ENCODE measurements around the gene PTPRN2. TPM values are rescaled to one million over a fixed set of nuclear protein-coding genes. Genes with fewer than 3 reads are reported as not detected.

Gene PTPRN2
- total RNA-seq, 2 experiments from 2014 or later: 0.70 TPM; not detected in 1

- ChIA-PET CTCF (ENCODE audit: unreplicated experiment) (no interaction called here), POLR2A (no interaction called here)
- Histone ChIP-seq H3K9me3 (ENCODE audit: low read length) (no peaks in the 10 kb centered on the region), H2AFZ (ENCODE audit: low read length) (no peak overlapping the region), H3K4me1 (ENCODE audit: insufficient read depth, low read length, poor library complexity, severe bottlenecking) (no peaks in the 10 kb centered on the region), H4K20me1 (ENCODE audit: insufficient read depth, low read length) (no peaks in the 10 kb centered on the region), H3K79me2 (ENCODE audit: insufficient read depth, low read depth, low read length) (no peaks in the 10 kb centered on the region), H3K27ac (ENCODE audit: low read depth, low read length, poor library complexity, severe bottlenecking) (no peak overlapping the region), H3K4me2 (ENCODE audit: low read length) (no peak overlapping the region), H3K36me3 (ENCODE audit: insufficient read depth, low read length) (no peaks in the 10 kb centered on the region), H3K9me2 (ENCODE audit: insufficient read depth, low read length) (no peaks in the 10 kb centered on the region), H3K4me3 (ENCODE audit: low read depth, low read length, poor library complexity, severe bottlenecking) (no peak overlapping the region)
- TF ChIP-seq, protein P1, sequence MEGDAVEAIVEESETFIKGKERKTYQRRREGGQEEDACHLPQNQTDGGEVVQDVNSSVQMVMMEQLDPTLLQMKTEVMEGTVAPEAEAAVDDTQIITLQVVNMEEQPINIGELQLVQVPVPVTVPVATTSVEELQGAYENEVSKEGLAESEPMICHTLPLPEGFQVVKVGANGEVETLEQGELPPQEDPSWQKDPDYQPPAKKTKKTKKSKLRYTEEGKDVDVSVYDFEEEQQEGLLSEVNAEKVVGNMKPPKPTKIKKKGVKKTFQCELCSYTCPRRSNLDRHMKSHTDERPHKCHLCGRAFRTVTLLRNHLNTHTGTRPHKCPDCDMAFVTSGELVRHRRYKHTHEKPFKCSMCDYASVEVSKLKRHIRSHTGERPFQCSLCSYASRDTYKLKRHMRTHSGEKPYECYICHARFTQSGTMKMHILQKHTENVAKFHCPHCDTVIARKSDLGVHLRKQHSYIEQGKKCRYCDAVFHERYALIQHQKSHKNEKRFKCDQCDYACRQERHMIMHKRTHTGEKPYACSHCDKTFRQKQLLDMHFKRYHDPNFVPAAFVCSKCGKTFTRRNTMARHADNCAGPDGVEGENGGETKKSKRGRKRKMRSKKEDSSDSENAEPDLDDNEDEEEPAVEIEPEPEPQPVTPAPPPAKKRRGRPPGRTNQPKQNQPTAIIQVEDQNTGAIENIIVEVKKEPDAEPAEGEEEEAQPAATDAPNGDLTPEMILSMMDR (conservative IDR thresholded peaks at IDR 0.05; ENCODE audit: low read length): no peak
- TF ChIP-seq EZH2phosphoT487 (IDR thresholded peaks at IDR 0.05; ENCODE audit: borderline replicate concordance, low read depth, low read length): no peak
- no TSS peak for BruUV-seq (replicated peaks)
- intact Hi-C loops (cut with micrococcal nuclease; ENCODE audit: unreplicated experiment): no loop called here
- no peak for DNase-seq (ENCODE audit: low spot score)
Observed at GRCh38 chr7:158240801-158241200, 346.8 kb downstream of the PTPRN2 start.

GRCh38 chr7:158239290-158239981 lies 348.2 kb downstream of the PTPRN2 start:
- intact Hi-C loops (cut with micrococcal nuclease; ENCODE audit: unreplicated experiment): no loop called here
- DNase-seq (ENCODE audit: low spot score): no peak
- Histone ChIP-seq H3K79me2 (ENCODE audit: insufficient read depth, low read depth, low read length) (no peaks in the 10 kb centered on the region), H3K9me3 (ENCODE audit: low read length) (no peaks in the 10 kb centered on the region), H3K36me3 (ENCODE audit: insufficient read depth, low read length) (no peaks in the 10 kb centered on the region), H3K9me2 (ENCODE audit: insufficient read depth, low read length) (no peaks in the 10 kb centered on the region), H3K4me2 (ENCODE audit: low read length) (no peak overlapping the region), H3K4me1 (ENCODE audit: insufficient read depth, low read length, poor library complexity, severe bottlenecking) (no peaks in the 10 kb centered on the region), H4K20me1 (ENCODE audit: insufficient read depth, low read length) (no peaks in the 10 kb centered on the region), H3K4me3 (ENCODE audit: low read depth, low read length, poor library complexity, severe bottlenecking) (no peak overlapping the region), H2AFZ (ENCODE audit: low read length) (no peak overlapping the region), H3K27ac (ENCODE audit: low read depth, low read length, poor library complexity, severe bottlenecking) (no peak overlapping the region)
- CTCF ChIA-PET (ENCODE audit: unreplicated experiment): no interaction called here
- TF ChIP-seq, protein P1 (conservative IDR thresholded peaks at IDR 0.05; ENCODE audit: low read length): no peak
- no peak for TF ChIP-seq EZH2phosphoT487 (IDR thresholded peaks at IDR 0.05; ENCODE audit: borderline replicate concordance, low read depth, low read length)
- POLR2A ChIA-PET: no interaction called here
- BruUV-seq (replicated peaks): no TSS peak

DNA sequence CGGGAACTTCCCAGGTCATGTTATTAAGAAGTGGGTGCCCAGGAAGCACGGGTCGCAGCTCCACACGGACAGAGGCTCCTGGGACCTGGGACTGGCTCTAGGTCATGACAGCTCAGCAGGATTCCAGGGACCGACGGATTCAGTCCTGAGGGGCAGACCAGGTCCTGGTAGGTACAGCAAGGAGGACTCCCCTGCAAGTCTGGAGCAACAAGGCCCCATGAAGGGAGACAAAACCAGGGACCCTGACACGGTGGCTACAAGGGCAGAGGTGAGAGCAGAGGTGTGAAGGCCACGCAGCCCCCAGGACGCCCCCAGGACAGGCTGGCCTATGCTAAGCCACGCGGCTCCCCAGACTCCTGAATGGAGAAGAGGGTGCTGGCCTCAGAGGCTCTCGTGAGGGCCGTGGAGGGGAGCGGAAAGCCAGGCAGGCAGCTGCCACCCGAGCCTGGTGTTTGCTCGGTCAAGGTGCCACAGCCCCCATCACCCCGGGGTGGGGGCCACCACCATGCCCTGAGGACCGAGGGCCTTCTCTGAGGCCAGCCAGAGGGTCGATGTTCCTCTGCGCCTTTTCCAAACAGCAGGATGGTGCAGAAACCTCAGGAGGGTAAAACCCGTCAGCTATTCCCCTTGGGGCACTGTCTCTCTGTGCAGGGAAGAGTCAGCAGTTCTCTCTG lies 348.9 kb downstream of the PTPRN2 start:
- no peak overlapping the region for H2AFZ ChIP-seq (ENCODE audit: low read length)
- H3K4me3 ChIP-seq (ENCODE audit: low read depth, low read length, poor library complexity, severe bottlenecking): no peak overlapping the region
- H3K4me2 ChIP-seq (ENCODE audit: low read length): no peak overlapping the region
- CTCF ChIA-PET (ENCODE audit: unreplicated experiment): no interaction called here
- H3K9me2 ChIP-seq (ENCODE audit: insufficient read depth, low read length): no peaks in the 10 kb centered on the region
- no peaks in the 10 kb centered on the region for H4K20me1 ChIP-seq (ENCODE audit: insufficient read depth, low read length)
- no peak overlapping the region for H3K27ac ChIP-seq (ENCODE audit: low read depth, low read length, poor library complexity, severe bottlenecking)
- H3K4me1 ChIP-seq (ENCODE audit: insufficient read depth, low read length, poor library complexity, severe bottlenecking): no peaks in the 10 kb centered on the region
- intact Hi-C loops (cut with micrococcal nuclease; ENCODE audit: unreplicated experiment): no loop called here
- H3K79me2 ChIP-seq (ENCODE audit: insufficient read depth, low read depth, low read length): no peaks in the 10 kb centered on the region
- no peak for DNase-seq (ENCODE audit: low spot score)
- no peaks in the 10 kb centered on the region for H3K36me3 ChIP-seq (ENCODE audit: insufficient read depth, low read length)
- POLR2A ChIA-PET: no interaction called here
- no TSS peak for BruUV-seq (replicated peaks)
- TF ChIP-seq, protein P1 (conservative IDR thresholded peaks at IDR 0.05; ENCODE audit: low read length): no peak
- no peak for TF ChIP-seq EZH2phosphoT487 (IDR thresholded peaks at IDR 0.05; ENCODE audit: borderline replicate concordance, low read depth, low read length)
- no peaks in the 10 kb centered on the region for H3K9me3 ChIP-seq (ENCODE audit: low read length)

Data from OCI-LY7 (cell line).